GM18907 (cell line): ENCODE measurements around the gene POLG2.
"Not testable (repeated sequence)": the region's sequence is repeated elsewhere in the genome, so short reads cannot be mapped to it uniquely, and the experiment has no call there.

Experiments used
- ATAC-seq: cut with Tn5 transposase; IDR thresholded peaks from one replicate; pipeline ENCODE4 v1.9.1; 2021; ENCODE audit warnings: mild to moderate bottlenecking, moderate library complexity; ENCODE audit not compliant: unreplicated experiment

Gene POLG2

DNA sequence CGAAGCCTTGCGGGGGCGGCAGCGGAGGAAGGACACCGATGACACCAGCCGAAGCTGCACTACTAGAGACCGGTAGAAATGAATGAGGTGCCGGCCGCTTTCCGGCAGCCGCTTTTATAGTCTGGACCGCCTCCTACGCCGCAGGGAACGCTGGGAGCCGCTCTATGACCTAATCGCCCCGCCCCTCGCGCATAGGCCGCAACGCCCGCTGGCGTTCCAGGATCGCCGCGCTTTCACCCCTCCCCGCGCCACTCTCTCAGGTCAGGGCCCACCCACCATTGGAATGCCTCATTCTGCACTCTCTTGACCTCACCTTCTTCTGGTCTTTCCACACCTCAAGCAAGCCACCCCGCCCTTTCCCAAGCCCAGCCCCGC is 9.3 kb upstream of the POLG2 start, which contains the start of gene DDX5:
Gene DDX5 (minus strand): TSS at position 89 of the 375 bp plus-strand sequence. CDS start 170 bp downstream, outside the sequence.
- ATAC-seq, result peak; percentile 71

DNA sequence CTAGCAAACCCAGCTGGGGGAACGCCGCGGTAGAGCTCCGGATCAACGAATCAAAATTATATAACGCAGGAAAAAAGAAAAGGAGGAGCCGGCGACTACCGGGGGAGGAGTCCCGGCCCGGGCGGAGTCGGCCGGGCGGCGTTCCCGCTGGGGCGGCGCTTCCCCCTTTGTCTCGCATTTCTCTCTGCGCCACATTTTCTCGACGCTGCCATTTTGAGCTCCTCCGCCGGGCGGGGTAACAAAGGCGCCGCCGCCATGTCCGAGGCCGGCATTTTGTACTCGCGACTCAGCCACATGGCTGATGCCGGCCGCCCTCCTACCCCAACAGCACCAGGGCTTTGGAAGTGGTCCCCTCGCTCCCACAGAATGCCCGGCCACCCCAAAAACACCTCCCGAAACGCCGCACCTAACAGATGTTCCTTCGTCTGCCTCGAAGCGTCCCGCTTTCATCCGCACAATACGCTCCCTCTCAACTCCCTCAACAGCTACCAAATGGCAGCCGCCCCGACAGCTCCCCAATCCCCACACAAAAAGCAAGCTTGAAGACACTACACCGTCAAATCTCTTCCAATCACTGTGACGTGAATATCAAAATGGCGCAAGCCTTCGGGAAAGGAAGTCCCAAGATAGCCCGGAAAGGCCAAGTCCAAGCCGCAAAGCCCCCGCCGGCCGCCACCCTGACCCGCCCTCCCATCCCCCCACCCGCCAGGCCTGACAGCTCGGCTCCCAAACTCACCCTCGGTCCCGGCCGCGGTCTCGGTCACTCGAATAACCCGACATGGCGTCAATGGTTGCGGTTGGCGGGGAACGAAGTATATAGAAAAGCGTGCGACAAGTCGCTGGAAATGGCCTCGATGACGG is 8.7 kb upstream of the POLG2 start:
- peak; percentile 21 for ATAC-seq

DNA sequence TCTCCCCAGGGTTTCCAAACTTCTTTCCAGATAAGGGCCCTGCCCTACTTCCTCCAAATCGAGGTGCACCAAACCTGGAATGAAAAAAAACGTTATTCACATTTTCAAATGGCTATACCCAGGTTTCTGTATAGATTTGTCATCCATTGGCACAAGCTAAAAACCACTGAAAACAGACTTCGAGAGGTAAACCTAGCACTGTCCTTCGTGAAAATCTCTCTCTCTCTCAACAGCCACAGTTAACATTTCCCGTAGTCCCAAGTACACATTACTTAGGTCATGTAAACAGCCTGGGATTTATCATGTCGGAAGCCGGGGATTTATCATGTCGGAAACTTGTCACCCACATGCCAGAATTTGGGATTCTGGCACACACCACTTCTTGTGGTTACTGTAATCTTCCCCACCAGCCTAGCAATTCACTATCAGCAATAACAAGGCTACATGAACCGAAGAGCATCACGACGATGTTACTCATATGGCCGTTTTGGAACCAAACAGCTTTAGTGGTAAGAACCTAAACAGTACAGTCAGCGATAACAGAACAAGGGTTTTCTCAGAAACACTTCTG is 8.0 kb upstream of the POLG2 start:
- no peak for ATAC-seq

DNA sequence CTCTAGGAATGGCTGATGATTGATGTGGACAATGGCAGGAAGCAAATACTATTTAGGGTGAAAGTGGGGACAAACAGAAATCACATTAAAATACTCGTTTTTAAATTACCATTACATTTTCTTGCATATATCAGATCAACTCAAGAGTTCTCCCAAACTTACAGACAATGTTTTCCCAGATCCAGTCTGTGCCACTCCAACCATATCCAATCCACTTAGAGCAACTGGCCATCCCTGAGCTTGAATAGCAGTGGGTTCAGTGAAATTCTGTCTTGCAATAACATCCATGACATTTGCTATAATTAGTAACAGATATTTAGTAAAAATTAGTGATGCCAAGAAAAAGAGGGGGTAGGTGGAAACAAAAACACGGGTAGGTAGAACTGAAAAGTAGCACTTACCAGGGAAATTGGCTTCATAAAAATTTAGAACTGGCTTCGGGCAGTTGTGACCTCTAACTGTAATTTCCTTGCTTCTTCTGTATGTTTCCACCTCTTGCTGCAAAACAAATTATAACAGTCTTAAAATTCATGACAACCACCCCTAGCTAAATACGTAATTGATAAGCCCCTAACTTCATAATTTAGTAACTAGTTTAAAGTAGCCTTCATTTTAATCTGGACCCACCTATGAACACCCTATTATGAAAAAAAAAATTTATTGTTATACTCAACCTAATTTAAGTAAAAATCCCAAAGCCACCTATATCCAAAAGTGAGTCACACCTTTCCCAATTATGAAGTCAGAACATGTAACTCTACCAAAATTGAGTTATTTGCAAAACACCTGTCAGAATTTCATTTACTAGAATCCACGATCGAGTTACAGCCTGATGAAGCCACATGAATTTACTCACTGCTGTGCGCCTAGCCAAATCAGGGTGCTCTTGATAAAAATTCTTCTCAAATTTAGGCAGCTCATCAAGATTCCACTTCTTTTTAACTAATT is 7.2 kb upstream of the POLG2 start:
- no peak for ATAC-seq

DNA sequence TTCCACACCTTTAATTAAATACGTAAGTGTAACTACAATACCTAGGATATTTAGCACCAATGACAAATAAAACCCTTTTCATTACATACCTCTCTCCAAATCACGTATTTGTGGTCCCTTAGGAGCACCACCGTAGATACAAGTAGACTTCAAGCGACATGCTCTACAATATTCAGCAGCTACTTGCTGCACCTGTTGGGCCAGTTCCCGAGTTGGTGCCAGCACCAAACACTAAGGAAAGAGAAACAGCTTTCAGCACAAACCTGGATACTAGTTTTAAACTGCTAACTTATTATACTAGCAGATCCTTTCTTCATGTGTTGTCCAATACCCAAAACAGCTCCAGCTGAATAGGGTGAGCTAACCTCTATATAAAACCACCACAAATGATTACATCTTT is 6.5 kb upstream of the POLG2 start:
- no peak for ATAC-seq

DNA sequence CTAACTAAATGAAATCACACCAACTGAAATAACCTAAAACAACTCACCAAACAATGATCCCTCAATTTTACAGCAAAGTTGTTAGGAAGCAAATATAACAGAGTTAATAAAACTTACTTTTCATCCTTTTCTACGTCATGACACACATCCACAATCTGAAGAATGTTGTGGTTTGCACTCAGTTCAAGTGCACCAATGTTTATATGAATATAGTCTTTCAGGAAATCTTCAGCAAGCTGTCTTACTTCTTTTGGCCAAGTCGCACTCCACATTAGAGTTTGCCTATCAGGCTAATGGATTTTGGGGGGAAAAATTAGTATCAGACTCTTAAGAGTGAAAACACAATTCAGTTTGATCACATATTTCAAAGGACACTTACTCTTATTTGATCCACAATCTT is 6.0 kb upstream of the POLG2 start:
- ATAC-seq, result no peak

DNA sequence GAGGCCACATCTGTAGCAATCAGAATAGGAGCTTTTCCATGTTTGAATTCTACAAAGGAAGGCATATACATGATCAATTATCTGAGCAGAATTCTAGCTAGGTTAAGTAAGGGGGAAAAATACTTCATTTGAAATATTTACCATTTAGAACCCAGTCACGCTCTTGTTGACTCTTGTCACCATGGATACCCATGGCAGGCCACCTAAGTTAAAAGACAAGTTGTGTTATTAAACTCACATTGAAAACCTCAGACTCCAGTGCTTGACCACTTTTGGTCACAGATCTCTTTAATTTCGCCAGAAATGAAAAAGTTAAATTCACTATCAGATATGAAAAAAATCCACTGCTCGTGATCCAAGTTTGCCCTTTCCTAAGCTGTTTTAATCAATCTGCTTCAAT is 5.2 kb upstream of the POLG2 start:
- ATAC-seq, result no peak

DNA sequence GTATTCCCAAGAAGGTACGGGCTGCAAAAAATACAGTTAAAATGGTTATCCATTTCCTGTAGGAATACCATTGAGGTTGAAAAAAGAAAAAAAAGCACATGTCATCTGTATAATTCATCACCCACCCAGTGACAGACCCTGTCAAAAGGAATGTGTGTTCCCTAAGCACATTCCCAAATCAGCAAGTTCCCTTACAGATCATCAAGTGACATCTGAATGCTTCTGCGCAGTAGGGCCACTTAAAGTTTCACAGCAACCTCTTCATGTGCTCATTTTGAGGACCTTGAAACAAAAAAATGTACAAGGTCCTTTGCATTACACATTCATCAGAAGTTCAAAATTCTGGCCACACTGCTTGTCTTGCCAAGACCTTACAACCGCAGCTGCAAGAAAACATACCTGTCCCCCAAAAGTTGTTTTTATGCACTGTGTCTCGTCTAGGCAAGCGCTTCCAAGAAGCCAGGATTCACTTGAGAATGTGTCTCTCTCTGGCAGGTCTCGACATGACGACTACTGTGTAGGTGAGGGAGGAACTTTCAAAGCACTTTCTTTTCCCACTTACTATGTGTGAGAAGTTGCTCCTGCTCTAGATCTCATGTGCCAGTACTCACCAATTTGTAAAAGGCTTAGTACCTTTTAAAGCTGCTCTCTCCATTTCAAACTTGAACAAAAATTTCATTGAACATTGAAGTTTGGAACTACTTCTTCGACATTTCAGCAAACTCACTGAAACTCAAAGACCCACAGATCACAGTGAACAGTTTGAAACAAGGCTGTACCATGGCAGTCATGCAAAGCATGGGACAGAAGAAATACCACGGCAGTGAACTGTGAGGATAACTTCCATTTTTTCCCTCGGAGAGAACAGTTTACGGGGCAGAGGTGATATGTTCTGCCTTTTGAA is 4.3 kb upstream of the POLG2 start:
- ATAC-seq, result no peak

DNA sequence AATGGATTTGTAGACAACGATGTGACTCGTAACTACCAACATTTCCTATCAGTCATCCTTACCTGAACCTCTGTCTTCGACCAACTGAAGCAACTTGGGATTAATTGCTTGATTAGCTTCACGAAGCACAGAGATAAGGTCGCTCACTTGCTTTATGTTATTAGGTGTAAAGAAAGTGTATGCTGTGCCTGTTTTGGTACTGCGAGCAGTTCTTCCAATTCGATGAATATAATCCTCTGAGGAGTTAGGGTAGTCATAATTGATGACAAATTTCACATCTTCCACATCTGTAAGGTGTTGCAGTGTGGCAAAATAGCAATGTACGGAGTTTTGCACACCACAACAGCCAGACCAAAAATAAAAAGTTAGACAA is 3.6 kb upstream of the POLG2 start:
- no peak for ATAC-seq

DNA sequence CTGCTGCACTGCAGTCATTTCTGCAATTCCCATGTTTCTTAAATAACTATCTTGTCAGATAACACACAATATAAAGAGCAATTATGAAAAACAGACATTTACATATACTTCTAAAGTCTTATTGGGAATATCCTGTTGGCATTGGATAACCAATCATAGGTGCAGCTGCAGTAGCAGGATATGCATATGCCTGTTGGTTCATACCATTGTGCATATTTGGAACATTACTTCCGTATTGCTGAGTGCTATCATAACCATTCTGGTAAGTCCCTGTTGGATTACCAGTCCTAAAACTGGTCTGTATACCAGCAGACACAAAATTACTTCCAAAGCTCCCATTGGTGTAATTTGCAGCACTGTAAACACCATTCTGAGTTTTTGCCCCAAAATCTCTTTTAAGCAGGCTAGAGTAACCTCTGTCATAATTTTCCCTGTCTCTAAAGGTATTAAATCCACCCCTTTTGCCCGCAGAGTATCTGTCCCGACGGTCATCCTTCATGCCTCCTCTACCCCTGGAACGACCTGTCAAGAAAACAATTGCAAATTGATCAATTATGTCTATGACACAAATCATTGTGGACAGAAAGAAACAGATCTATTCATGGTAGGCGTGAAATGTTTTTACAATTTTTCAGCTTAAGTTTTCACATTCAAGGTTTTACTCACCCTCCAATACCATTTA is 3.1 kb upstream of the POLG2 start:
- no peak for ATAC-seq

DNA sequence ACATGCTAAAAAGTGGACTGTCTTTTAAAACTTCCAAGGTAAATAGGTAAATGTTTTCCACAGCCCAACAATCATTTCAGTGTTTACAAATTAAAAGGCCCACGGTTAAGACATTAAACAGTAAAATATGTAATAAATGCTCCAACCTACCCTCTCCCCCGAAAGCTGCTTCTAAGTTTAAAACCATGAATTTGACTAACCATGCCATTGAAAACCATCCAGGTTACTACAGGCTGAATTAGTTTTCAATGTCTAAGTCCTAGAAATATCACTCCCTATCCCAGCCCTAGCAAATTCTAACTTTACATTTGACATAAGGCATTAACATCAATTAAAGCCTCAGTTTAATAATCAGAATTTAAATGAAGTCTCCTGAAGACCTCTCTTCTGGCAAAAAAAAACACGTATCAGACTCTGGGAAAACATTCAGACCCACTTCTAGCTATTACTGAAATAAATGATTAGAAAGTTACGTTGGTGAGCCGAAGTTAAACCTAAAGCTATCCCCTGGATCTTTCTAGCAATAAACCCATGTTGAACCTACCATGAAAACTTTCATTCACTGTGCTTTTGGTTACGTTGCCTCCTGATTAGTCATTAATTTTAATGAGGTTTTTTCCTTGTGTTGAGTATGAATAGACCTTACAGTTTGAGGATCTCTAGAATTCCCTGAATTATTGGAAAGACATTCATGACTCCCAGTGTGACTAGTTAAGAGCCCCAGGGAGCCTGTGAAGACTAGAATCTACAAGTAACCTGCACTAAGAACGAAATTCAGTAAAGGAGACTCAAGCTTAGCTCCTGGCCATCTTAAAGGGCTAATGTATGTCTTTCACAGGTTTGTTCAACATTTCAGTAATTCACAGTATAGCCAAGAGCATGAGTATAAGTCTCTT is 1.7 kb upstream of the POLG2 start:
- no peak for ATAC-seq

DNA sequence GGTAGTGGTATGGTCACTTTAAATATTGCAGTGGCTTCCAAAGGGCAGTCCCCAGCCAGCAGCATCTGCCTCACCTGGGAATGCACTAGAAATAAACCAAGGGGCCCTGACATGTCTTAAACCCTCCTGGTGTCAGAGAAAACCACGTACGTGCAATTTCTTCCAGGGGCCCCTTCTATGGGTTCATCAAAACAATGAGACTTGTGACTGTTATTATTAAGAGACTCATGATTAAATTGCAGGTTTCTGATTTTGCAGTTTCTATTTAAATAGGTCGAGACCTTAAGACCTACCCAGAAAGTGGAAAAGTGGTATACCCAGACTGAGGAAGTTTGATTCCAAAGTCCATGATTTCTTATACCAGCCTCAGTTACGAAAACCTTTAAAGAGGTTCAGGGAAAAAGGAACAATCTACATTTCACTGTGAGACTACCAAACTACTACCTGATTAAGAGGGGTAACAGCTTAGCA is 746 bp upstream of the POLG2 start:
- no peak for ATAC-seq

DNA sequence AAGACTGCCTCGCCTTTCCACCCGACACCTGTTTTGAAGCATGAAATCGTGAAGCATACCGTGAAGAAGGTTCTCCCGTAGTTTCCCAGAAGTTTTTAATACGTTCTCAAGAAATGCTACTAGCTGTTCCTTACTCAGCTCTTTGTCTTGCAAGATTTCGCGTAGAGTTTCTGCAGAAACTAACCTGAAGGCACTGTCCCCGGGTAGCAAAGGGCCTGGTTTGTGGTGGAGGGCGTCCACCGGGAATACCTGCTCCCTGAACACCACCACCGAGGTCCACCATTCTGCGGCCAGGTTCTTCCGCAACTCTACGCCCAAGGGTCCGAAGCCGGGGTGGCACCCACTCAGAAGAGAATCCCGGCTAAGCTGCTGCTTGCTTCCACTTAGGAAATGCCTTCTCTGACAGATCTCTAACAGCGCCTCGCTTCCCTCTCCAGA is 487 bp downstream of the POLG2 start:
- ATAC-seq, result peak; percentile 13

DNA sequence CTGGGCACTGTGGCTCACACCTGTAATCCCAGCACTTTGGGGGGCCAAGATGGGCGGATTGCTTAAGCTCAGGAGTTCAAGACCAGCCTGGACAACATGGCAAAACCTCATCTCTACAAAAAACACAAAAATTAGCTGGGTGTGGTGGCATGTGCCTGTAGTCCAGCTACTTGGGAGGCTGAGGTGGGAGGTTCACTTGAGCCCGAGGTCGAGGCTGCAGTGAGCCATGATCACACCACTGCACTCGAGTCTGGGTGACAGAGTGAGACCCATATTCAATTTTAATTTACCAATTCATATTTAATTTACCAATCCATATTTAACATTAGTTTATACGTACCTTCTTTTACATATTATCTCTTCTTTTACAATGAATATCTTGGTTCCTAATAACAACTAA is 1.6 kb downstream of the POLG2 start:
- not testable (repeated sequence) for ATAC-seq

DNA sequence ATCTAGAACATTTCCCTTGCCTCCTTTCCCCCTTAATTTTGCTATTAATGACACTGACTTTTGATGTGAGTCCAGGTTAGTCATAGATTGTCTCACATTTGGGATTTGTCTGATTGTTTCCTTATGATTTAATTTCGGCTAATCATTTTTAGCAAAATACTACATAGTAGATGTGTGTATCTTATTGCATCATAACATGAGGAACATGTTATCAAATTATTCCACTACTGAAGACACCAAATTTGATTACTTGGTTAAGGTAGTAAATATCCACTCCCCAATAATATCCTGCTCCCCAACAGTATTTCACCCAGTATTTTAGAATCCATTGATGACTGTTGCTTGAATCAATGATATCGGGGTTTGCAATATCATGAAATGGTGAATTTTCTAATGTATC is 2.7 kb downstream of the POLG2 start:
- ATAC-seq, result no peak

DNA sequence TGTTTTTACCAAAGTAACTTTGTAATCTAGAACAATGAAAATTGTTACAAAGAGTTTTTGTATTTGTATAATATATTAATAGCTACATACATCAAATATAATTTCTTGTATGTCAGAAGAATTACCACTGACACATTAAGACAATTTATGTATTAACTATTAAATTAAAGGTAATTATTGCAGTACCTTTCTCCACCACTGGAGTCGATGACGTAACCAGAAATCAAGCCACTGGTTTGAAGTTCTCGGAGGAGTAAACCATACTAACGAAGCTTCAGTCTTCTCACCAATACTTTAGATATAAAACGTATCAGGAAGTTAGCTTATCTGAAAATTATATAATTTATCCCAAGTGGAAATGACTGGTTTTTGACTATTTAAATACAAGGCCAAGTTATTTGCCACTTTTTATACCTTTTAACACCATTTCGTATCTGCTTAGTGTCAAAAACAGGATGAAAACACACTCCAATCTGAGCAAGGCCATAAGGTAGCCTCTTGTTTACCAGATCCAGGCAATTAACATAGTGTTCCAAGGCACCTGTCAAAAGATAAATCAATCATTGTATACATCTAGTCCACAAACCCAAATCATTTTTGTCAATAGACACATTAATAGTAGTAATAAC is 4.3 kb downstream of the POLG2 start:
- no peak for ATAC-seq

DNA sequence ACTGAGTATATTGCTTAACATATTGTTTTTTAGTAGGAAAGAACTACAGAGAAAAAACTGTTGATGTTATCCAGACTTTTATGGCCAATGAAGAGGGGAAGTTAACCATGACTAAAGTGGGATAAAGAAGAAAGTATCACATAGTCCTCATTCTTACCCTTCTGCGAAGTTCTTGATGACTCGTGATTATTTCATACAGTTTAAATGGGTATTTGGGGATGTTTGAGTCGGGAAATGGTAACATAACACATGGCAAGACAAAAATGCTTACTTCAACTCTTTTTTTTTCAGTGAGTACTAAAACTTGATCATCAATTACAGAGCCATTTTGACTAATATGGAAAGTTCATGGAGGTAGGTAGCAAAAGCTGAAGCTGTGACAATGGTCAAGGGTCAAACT is 4.9 kb downstream of the POLG2 start:
- ATAC-seq, result no peak
